ENCODE data around the gene ING2. TPM values are rescaled to one million over a fixed set of nuclear protein-coding genes. Genes with fewer than 3 reads are reported as not detected.

The ING2 gene
- total RNA-seq, 2 donors from 2014 or later, result 3.0 to 7.9 TPM

- no peak overlapping the region for H3K4me3 ChIP-seq
- no peak for TF ChIP-seq CTCF (IDR thresholded peaks at IDR 0.05)
- no peaks in the 10 kb centered on the region for H3K36me3 ChIP-seq
- H3K4me1 ChIP-seq (ENCODE audit: control insufficient read depth in 1 of 2, low read depth in 2 of 2), result peaks cover 5 to 12% of the 10 kb centered on the region in 2 donors
- H3K27me3 ChIP-seq (replicated peaks; ENCODE audit: insufficient read depth), result no peaks in the 10 kb centered on the region
- no peak for ATAC-seq (ENCODE audit: insufficient number of reproducible peaks, low FRiP score, low read depth)
- DNase-seq (ENCODE audit: low spot score), result no peak
- H3K9me3 ChIP-seq, result no peaks in the 10 kb centered on the region
- H3K27ac ChIP-seq, result no peak overlapping the region
These were observed 5.1 kb upstream of the ING2 start for GRCh38 chr4:183499801-183500200.

DNA sequence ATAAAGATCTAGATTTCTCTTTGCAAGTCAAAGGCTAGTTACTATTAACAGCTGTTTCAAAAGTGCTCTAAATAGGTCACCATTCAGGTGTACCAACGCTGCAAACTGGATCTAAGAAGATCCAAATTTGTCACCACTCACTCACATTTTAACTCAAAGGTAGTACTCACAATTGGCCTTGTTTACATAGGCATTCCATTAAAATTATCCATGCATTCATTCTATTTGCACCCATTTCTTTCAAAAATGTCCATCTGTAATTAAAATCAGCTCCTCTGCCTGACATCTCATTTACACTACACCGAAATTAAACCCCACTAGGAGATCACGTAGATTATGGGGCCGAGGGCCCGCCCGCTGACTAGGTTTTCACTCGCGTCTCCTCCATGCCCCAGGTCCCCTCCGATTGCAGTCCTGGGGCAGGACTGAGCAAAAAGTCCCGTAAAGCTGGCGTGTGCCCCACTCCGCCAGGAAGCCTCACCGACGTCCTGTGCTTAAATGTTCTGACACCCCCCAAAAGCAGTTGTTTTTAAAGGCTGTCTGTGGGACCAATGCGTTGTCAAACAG, 1.3 kb upstream of the ING2 start:
- H3K27me3 ChIP-seq (replicated peaks; ENCODE audit: insufficient read depth), result no peaks in the 10 kb centered on the region
- peak overlapping the region; percentile 90 to 95 for H3K27ac ChIP-seq
- peak overlapping the region; percentile 78 for H3K4me3 ChIP-seq
- no peaks in the 10 kb centered on the region for H3K9me3 ChIP-seq
- TF ChIP-seq CTCF (IDR thresholded peaks at IDR 0.05), result no peak
- no peaks in the 10 kb centered on the region for H3K36me3 ChIP-seq
- ATAC-seq (ENCODE audit: insufficient number of reproducible peaks, low FRiP score, low read depth) (no peak), DNase-seq (ENCODE audit: low spot score) (peak; percentile 5)
- H3K4me1 ChIP-seq (ENCODE audit: control insufficient read depth in 1 of 2, low read depth in 2 of 2), result peaks cover 14 to 22% of the 10 kb centered on the region in 2 donors

- DNase-seq (ENCODE audit: low spot score) (peak; percentile 97), ATAC-seq (ENCODE audit: insufficient number of reproducible peaks, low FRiP score, low read depth) (peak; percentile 80)
- Histone ChIP-seq H3K4me3 (peak overlapping the region; percentile 78), H3K36me3 (no peaks in the 10 kb centered on the region), H3K27me3 (replicated peaks; ENCODE audit: insufficient read depth) (no peaks in the 10 kb centered on the region), H3K4me1 (ENCODE audit: control insufficient read depth in 1 of 2, low read depth in 2 of 2) (peaks cover 14 to 22% of the 10 kb centered on the region in 2 donors), H3K9me3 (no peaks in the 10 kb centered on the region), H3K27ac (peak overlapping the region; percentile 90 to 95)
- TF ChIP-seq CTCF (IDR thresholded peaks at IDR 0.05), result no peak
These were observed 561 bp upstream of the ING2 start for GRCh38 chr4:183504064-183504929.

GRCh38 chr4:183505611-183506388, 942 bp downstream of the ING2 start:
- Histone ChIP-seq H3K9me3 (no peaks in the 10 kb centered on the region), H3K4me3 (peak overlapping the region; percentile 78), H3K36me3 (peaks cover 6% of the 10 kb centered on the region), H3K4me1 (ENCODE audit: control insufficient read depth in 1 of 2, low read depth in 2 of 2) (peaks cover 14 to 22% of the 10 kb centered on the region in 2 donors), H3K27ac (peak overlapping the region; percentile 90 to 95), H3K27me3 (replicated peaks; ENCODE audit: insufficient read depth) (no peaks in the 10 kb centered on the region)
- TF ChIP-seq CTCF (IDR thresholded peaks at IDR 0.05), result peak; percentile 16
- DNase-seq (ENCODE audit: low spot score), result peak; percentile 54
- ATAC-seq (ENCODE audit: insufficient number of reproducible peaks, low FRiP score, low read depth), result peak; percentile 77

DNA sequence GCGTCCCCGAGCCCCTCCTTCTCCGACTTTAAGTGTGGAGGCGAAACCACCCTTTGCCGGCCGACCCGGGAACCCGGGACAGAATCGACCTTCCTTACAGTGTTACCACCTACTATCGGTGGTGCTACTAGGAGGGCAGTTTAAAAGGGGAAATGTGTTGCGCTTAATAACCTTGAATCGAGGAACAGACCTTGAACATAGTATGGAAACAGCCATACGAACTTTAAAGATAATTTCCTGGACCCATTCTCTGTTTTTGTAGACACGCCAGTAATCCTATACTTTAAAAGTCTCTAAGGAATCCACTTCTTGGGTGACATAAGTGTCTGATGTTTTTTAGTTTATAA, 1.5 kb downstream of the ING2 start:
- Histone ChIP-seq H3K9me3 (no peaks in the 10 kb centered on the region), H3K4me1 (ENCODE audit: control insufficient read depth in 1 of 2, low read depth in 2 of 2) (peaks cover 14 to 22% of the 10 kb centered on the region in 2 donors), H3K36me3 (peaks cover 12% of the 10 kb centered on the region), H3K4me3 (peak overlapping the region; percentile 78), H3K27me3 (replicated peaks; ENCODE audit: insufficient read depth) (no peaks in the 10 kb centered on the region), H3K27ac (peak overlapping the region; percentile 90 to 95)
- no peak for TF ChIP-seq CTCF (IDR thresholded peaks at IDR 0.05)
- ATAC-seq (ENCODE audit: insufficient number of reproducible peaks, low FRiP score, low read depth) (no peak), DNase-seq (ENCODE audit: low spot score) (no peak)
